K562 (cell line): Measurements from ENCODE around the gene TIGD1. TPM values are rescaled to one million over a fixed set of nuclear protein-coding genes. Genes with fewer than 3 reads are reported as not detected.

Experiments
- CREBBP ChIP-seq: IDR thresholded peaks from one replicate; pipeline ENCODE4 v1.6.1; 2012; ENCODE audit warnings: low read depth, mild to moderate bottlenecking, control low read depth, inconsistent platforms, low read length
- CTBP1 ChIP-seq: fragments of 450-650 bp; IDR thresholded peaks from 2 replicates; pipeline ENCODE4 v1.6.1; 2016; ENCODE audit warnings: borderline replicate concordance
- EP400 ChIP-seq: fragments of 450-650 bp; IDR thresholded peaks from 2 replicates; pipeline ENCODE4 v1.6.1; 2017; ENCODE audit warnings: antibody characterized with exemption, mild to moderate bottlenecking, moderate library complexity
- FOXK2 ChIP-seq, 2 experiments: fragments of 450-650 bp; IDR thresholded peaks in 1 of 2; conservative IDR thresholded peaks in 1 of 2; 2 replicates each; pipeline ENCODE4 v1.6.1; 2016; ENCODE audit warnings: low read depth in 2 of 2, mild to moderate bottlenecking in 1 of 2
- GABPB2 ChIP-seq: fragments of 250-450 bp; sonication (Bioruptor Pico); conservative IDR thresholded peaks from 2 replicates; pipeline ENCODE4 v1.5.1; 2021; ENCODE audit warnings: mild to moderate bottlenecking
- HLTF ChIP-seq: fragments of 450-650 bp; IDR thresholded peaks from 2 replicates; pipeline ENCODE4 v1.6.1; 2016
- MECOM ChIP-seq: fragments of 250-450 bp; sonication (Bioruptor Pico); IDR thresholded peaks from 2 replicates; pipeline ENCODE4 v1.8.0; 2022; ENCODE audit warnings: inconsistent platforms
- MTA3 ChIP-seq: fragments of 450-650 bp; formaldehyde crosslinking; IDR thresholded peaks from 2 replicates; pipeline ENCODE4 v1.6.1; 2017; ENCODE audit warnings: mild to moderate bottlenecking, borderline replicate concordance
- NFE2L1 ChIP-seq: fragments of 450-650 bp; IDR thresholded peaks from 2 replicates; pipeline ENCODE4 v1.6.1; 2016; ENCODE audit warnings: missing genetic modification characterization, low read depth, mild to moderate bottlenecking, missing compliant biosample characterization, moderate library complexity, borderline replicate concordance
- NFXL1 ChIP-seq: fragments of 450-650 bp; formaldehyde crosslinking; IDR thresholded peaks from 2 replicates; pipeline ENCODE4 v1.4.0; 2021; ENCODE audit warnings: mild to moderate bottlenecking
- NR2C1 ChIP-seq, 2 experiments: fragments of 450-650 bp; IDR thresholded peaks; 2 replicates each; pipeline ENCODE4 v1.6.1; 2017; ENCODE audit warnings: mild to moderate bottlenecking in 2 of 2, antibody characterized with exemption in 1 of 2, inconsistent platforms in 1 of 2, missing compliant biosample characterization in 1 of 2, missing genetic modification characterization in 1 of 2
- NR3C1 ChIP-seq: sonication (generic); formaldehyde crosslinking; IDR thresholded peaks from 2 replicates; pipeline ENCODE4 v1.8.1; 2022; ENCODE audit warnings: missing genetic modification reagents
- RAD21 ChIP-seq, 2 experiments: fragments of 250-450 bp in 1 of 2; fragments of 450-650 bp in 1 of 2; sonication (Bioruptor Pico) in 1 of 2; formaldehyde crosslinking in 1 of 2; IDR thresholded peaks in 1 of 2; conservative IDR thresholded peaks in 1 of 2; 2 replicates each; pipeline versions ENCODE4 v1.4.0 to v1.8.0; 2020 to 2022; ENCODE audit warnings: mild to moderate bottlenecking in 2 of 2, moderate library complexity in 1 of 2
- RBM39 ChIP-seq: fragments of 200-400 bp; formaldehyde crosslinking; optimal IDR thresholded peaks from 2 replicates; pipeline ENCODE3; 2018; ENCODE audit warnings: low read depth, low read length
- RNF2 ChIP-seq: sonication (generic); IDR thresholded peaks from 2 replicates; pipeline ENCODE4 v1.6.1; 2016
- SMARCA4 ChIP-seq: fragments of 450-650 bp; IDR thresholded peaks from 2 replicates; pipeline ENCODE4 v1.6.1; 2016
- SPI1 ChIP-seq: IDR thresholded peaks from 2 replicates; pipeline ENCODE4 v1.6.1; 2011; ENCODE audit warnings: low read depth, low read length, control low read depth, borderline replicate concordance
- SREBF2 ChIP-seq: sonication (generic); formaldehyde crosslinking; IDR thresholded peaks from 2 replicates; pipeline ENCODE4 v1.4.0; 2020; ENCODE audit warnings: mild to moderate bottlenecking, missing genetic modification reagents
- TBL1XR1 ChIP-seq, 2 experiments: IDR thresholded peaks; 2 replicates each; pipeline ENCODE4 v1.6.1; 2012; ENCODE audit warnings: improper control_type of control experiment in 2 of 2, low read length in 2 of 2, mild to moderate bottlenecking in 1 of 2
- ZFX ChIP-seq: sonication (generic); formaldehyde crosslinking; IDR thresholded peaks from 2 replicates; pipeline ENCODE4 v1.8.0; 2022; ENCODE audit warnings: mild to moderate bottlenecking, missing genetic modification reagents, moderate library complexity
- ZNF232 ChIP-seq: sonication (generic); formaldehyde crosslinking; IDR thresholded peaks from 2 replicates; pipeline ENCODE4 v1.8.0; 2022; ENCODE audit warnings: mild to moderate bottlenecking, missing genetic modification reagents
- ZNF253 ChIP-seq: fragments of 250-450 bp; sonication (Bioruptor Pico); conservative IDR thresholded peaks from 2 replicates; pipeline ENCODE4 v1.6.1; 2021; ENCODE audit warnings: mild to moderate bottlenecking
- ZNF316 ChIP-seq: fragments of 450-650 bp; IDR thresholded peaks from 2 replicates; pipeline ENCODE4 v1.6.1; 2016
- ZNF431 ChIP-seq: sonication (generic); formaldehyde crosslinking; IDR thresholded peaks from 2 replicates; pipeline ENCODE4 v1.8.0; 2022; ENCODE audit warnings: mild to moderate bottlenecking, missing genetic modification reagents
- ZNF699 ChIP-seq: fragments of 250-450 bp; sonication (Bioruptor Pico); IDR thresholded peaks from 2 replicates; pipeline ENCODE4 v1.8.0; 2021; ENCODE audit warnings: mild to moderate bottlenecking, moderate library complexity; ENCODE audit not compliant: insufficient replicate concordance
- ZZZ3 ChIP-seq: fragments of 450-650 bp; IDR thresholded peaks from 2 replicates; pipeline ENCODE4 v1.6.1; 2016; ENCODE audit warnings: antibody characterized with exemption, mild to moderate bottlenecking, moderate library complexity
- polyA plus RNA-seq, 8 experiments: library from polyadenylated mRNA; depleted of rRNA in 4 of 8; stranded (reverse) in 5 of 8; unstranded in 3 of 8; fragments of >200 nt; fragmentation: Nextera tagmentation in 2 of 8; fragmentation: Illumina TruSeq in 1 of 8; extraction: Ambion mirVana in 2 of 8; extraction: Trizol in 1 of 8; gene quantifications; 2 replicates each; pipeline versions ENCODE4 v1.2.1 to v1.2.3, GENCODE V29; 2011 to 2014; ENCODE audit warnings: inconsistent platforms in 1 of 8, missing spikeins in 1 of 8
- total RNA-seq, 7 experiments: library from RNA; depleted of rRNA in 6 of 7; stranded (reverse); fragments of >200 nt in 6 of 7; fragmentation: Illumina TruSeq in 2 of 7; extraction: Trizol in 2 of 7; gene quantifications; 2 replicates each; pipeline versions ENCODE4 v1.2.1 to v1.2.3, GENCODE V29; 2011 to 2021; ENCODE audit warnings: low replicate concordance in 1 of 7
- TF ChIP-seq, protein P1 (sequence below): fragments of 450-650 bp; IDR thresholded peaks from 2 replicates; pipeline ENCODE4 v1.6.1; 2017; ENCODE audit warnings: antibody characterized with exemption
- TF ChIP-seq, protein P2 (sequence below), 2 experiments: IDR thresholded peaks; 2 replicates each; pipeline ENCODE4 v1.6.1; 2011; ENCODE audit warnings: borderline replicate concordance in 1 of 2, control low read depth in 1 of 2, low read depth in 1 of 2, low read length in 1 of 2, mild to moderate bottlenecking in 1 of 2, mixed read lengths in 1 of 2, moderate library complexity in 1 of 2; ENCODE audit not compliant: insufficient read depth in 1 of 2, insufficient read length in 1 of 2, poor library complexity in 1 of 2, severe bottlenecking in 1 of 2; ENCODE audit errors: extremely low read depth in 1 of 2

The TIGD1 gene
- total and polyA plus RNA-seq, 9 of the 15 experiments (the other 6 are each of a cell fraction or from before 2014, with no cell fraction given): 2.0 to 10.1 (median 6.6) TPM

DNA sequence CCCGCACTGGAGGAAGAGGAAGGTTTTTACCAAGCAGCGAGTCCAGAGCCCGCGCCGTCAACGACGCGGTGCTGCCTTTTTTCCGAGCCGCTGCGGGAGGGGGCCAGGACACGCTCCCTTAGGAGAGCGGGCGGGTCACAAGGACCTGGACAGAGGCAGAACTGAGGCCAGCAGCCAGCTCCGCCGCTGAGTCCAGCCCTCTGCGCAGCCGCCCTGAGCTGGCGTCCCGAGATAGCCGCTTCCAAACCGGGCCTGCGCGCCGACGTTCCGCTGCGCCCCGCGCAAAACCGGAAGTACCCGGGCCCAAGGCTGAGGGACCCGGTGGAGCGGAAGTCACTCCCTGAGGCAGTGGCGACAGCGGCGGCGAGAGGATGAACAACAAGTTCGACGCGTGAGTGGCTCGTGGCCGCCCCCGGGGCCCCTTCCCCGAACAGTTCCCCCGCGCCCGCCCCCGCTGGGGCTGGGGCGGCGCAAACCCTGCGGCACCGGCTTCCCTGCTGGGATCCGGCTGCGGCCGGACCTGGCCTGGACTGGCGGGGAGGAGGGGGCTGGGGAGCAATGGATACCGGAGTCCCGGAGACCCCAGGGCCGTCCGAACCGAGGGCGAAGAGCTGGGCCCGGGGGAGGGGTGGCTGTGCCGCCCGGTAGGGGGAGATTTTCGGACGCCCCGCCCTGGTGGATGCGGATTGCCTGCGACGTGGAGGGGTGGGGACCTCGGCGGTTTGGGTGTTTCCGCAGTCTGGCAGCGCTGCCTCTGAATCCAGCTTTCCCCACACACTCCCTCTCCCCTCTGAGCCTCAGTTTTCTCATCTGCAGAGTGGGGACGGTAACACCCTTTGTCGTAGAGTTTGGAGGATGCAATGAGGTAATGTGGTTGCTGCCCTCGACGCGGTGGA, at the start of gene TIGD1, which contains the start of gene EIF4E2 (continued):
- TF ChIP-seq SPI1 (peak; percentile 63), ZNF699 (CRISPR knock-in tag) (no peak), HLTF (no peak), RAD21 (CRISPR knock-in tag; conservative IDR thresholded peaks at IDR 0.05 in 1 of 2, IDR thresholded peaks at IDR 0.05 in 1 of 2) (no peak), RBM39 (no peak), ZNF232 (CRISPR knock-in tag) (no peak), NFE2L1 (tag) (no peak), NFXL1 (CRISPR knock-in tag) (no peak), ZNF316 (no peak), NR2C1 (IDR thresholded peaks at IDR 0.05) (0 out of 2 replicates have a peak, but pooled peaks have one; percentile 35), NR2C1 (tag; IDR thresholded peaks at IDR 0.05) (peak; percentile 58; the same call in 1 of the 2 replicates), MECOM (CRISPR knock-in tag) (no peak), ZZZ3 (no peak), NR3C1 (CRISPR knock-in tag) (no peak), ZFX (CRISPR knock-in tag) (peak; percentile 83), SMARCA4 (no peak), FOXK2 (conservative IDR thresholded peaks at IDR 0.05 in 1 of 2, IDR thresholded peaks at IDR 0.05 in 1 of 2; ENCODE audit: low read depth in 2 of 2) (peak; percentile 41 to 69; a peak in 3 of 4 replicates), ZNF253 (no peak), SREBF2 (CRISPR knock-in tag) (no peak), ZNF431 (CRISPR knock-in tag) (no peak), CTBP1 (peak; percentile 53; the same call in 1 of the 2 replicates), MTA3 (0 out of 2 replicates have a peak, but pooled peaks have one; percentile 50), GABPB2 (CRISPR knock-in tag) (no peak), EP400 (peak; percentile 89), TBL1XR1 (IDR thresholded peaks at IDR 0.05; ENCODE audit: low read length in 2 of 2) (no peak), RNF2 (peak; percentile 83), CREBBP (no peak)
- TF ChIP-seq, protein P1, sequence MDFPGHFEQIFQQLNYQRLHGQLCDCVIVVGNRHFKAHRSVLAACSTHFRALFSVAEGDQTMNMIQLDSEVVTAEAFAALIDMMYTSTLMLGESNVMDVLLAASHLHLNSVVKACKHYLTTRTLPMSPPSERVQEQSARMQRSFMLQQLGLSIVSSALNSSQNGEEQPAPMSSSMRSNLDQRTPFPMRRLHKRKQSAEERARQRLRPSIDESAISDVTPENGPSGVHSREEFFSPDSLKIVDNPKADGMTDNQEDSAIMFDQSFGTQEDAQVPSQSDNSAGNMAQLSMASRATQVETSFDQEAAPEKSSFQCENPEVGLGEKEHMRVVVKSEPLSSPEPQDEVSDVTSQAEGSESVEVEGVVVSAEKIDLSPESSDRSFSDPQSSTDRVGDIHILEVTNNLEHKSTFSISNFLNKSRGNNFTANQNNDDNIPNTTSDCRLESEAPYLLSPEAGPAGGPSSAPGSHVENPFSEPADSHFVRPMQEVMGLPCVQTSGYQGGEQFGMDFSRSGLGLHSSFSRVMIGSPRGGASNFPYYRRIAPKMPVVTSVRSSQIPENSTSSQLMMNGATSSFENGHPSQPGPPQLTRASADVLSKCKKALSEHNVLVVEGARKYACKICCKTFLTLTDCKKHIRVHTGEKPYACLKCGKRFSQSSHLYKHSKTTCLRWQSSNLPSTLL: no peak
- TF ChIP-seq, protein P2, sequence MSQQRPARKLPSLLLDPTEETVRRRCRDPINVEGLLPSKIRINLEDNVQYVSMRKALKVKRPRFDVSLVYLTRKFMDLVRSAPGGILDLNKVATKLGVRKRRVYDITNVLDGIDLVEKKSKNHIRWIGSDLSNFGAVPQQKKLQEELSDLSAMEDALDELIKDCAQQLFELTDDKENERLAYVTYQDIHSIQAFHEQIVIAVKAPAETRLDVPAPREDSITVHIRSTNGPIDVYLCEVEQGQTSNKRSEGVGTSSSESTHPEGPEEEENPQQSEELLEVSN (IDR thresholded peaks at IDR 0.05; ENCODE audit: borderline replicate concordance in 1 of 2, extremely low read depth in 1 of 2, insufficient read depth in 1 of 2, insufficient read length in 1 of 2, low read depth in 1 of 2, low read length in 1 of 2, poor library complexity in 1 of 2, severe bottlenecking in 1 of 2): peak; percentile 93 to 97
